Medulla oblongata (tissue), 1 donor: Measurements from ENCODE around the gene DAZAP2.
"Not testable (repeated sequence)": the region's sequence is repeated elsewhere in the genome, so short reads cannot be mapped to it uniquely, and the experiment has no call there.

Experiments used
- DNase-seq: peaks from one replicate; pipeline ENCODE4 v3.0.0-alpha.2; 2015; ENCODE audit errors: extremely low spot score

The DAZAP2 gene

GRCh38 chr12:51247523-51248206 is 9.0 kb downstream of the DAZAP2 start:
- no peak for DNase-seq

- DNase-seq, result no peak
Measured at GRCh38 chr12:51253276-51253675, 14.7 kb downstream of the DAZAP2 start.

- no peak for DNase-seq
Measured at GRCh38 chr12:51254536-51254935, 15.9 kb downstream of the DAZAP2 start.

GRCh38 chr12:51259600-51259999 is 21.0 kb downstream of the DAZAP2 start:
- DNase-seq, result not testable (repeated sequence)

GRCh38 chr12:51262758-51263177 is 24.1 kb downstream of the DAZAP2 start:
- DNase-seq, result no peak

- no peak for DNase-seq
Measured at GRCh38 chr12:51263341-51263740, 24.7 kb downstream of the DAZAP2 start.

GRCh38 chr12:51264297-51264696 is 25.7 kb downstream of the DAZAP2 start:
- DNase-seq, result no peak

GRCh38 chr12:51265024-51265423 is 26.4 kb downstream of the DAZAP2 start:
- DNase-seq, result no peak

- DNase-seq, result no peak
Measured at GRCh38 chr12:51269174-51270066, 30.8 kb downstream of the DAZAP2 start.

GRCh38 chr12:51270067-51270950 is 31.7 kb downstream of the DAZAP2 start, which contains the start of gene SMAGP:
Gene SMAGP (minus strand): TSS chr12:51270415. CDS start chr12:51269278, 1,137 bp downstream.
- DNase-seq, result no peak

- DNase-seq, result no peak
Measured at GRCh38 chr12:51270951-51271518, 32.4 kb downstream of the DAZAP2 start.

GRCh38 chr12:51272810-51273209 is 34.2 kb downstream of the DAZAP2 start:
- not testable (repeated sequence) for DNase-seq

GRCh38 chr12:51275088-51275487 is 36.5 kb downstream of the DAZAP2 start:
- no peak for DNase-seq

- DNase-seq, result no peak
Measured at GRCh38 chr12:51281202-51281924, 42.7 kb downstream of the DAZAP2 start.

- no peak for DNase-seq
Measured at GRCh38 chr12:51285843-51286242, 47.2 kb downstream of the DAZAP2 start.

GRCh38 chr12:51291603-51292513 is 53.2 kb downstream of the DAZAP2 start:
- peak; percentile 41 for DNase-seq
